CD4-positive, alpha-beta T cell treated with Interleukin-6 at 100 ng/mL for 8 hours (primary cell): ENCODE measurements around the gene TMEM184A.

Experiments
- DNase-seq: peaks from one replicate; pipeline ENCODE4 v3.0.0-alpha.2; 2020; ENCODE audit warnings: mixed read lengths, low spot score

TMEM184A gene

GRCh38 chr7:1539181-1539881, 16.7 kb downstream of the TMEM184A start:
- no peak for DNase-seq

- no peak for DNase-seq
These were observed 17.3 kb downstream of the TMEM184A start for GRCh38 chr7:1538544-1539180.

GRCh38 chr7:1537535-1538412, 18.2 kb downstream of the TMEM184A start:
- DNase-seq: no peak

- no peak for DNase-seq
These were observed 19.1 kb downstream of the TMEM184A start for GRCh38 chr7:1536743-1537534.

GRCh38 chr7:1536455-1536742, 19.6 kb downstream of the TMEM184A start:
- no peak for DNase-seq

- DNase-seq: no peak
These were observed 20.1 kb downstream of the TMEM184A start for GRCh38 chr7:1535701-1536454.

GRCh38 chr7:1535100-1535458, 20.9 kb downstream of the TMEM184A start:
- no peak for DNase-seq

- no peak for DNase-seq
These were observed 21.5 kb downstream of the TMEM184A start for GRCh38 chr7:1534330-1535099.

- no peak for DNase-seq
These were observed 22.3 kb downstream of the TMEM184A start for GRCh38 chr7:1533547-1534329.

GRCh38 chr7:1533255-1533546, 22.8 kb downstream of the TMEM184A start:
- no peak for DNase-seq

GRCh38 chr7:1532456-1533254, 23.4 kb downstream of the TMEM184A start:
- peak; percentile 56 for DNase-seq

- no peak for DNase-seq
These were observed 24.0 kb downstream of the TMEM184A start for GRCh38 chr7:1531979-1532455.

GRCh38 chr7:1531263-1531978, 24.6 kb downstream of the TMEM184A start:
- peak; percentile 42 for DNase-seq

GRCh38 chr7:1530946-1531262, 25.1 kb downstream of the TMEM184A start:
- DNase-seq: no peak

- DNase-seq: no peak
These were observed 26.5 kb downstream of the TMEM184A start for GRCh38 chr7:1529383-1530116.

GRCh38 chr7:1526271-1526754, 29.7 kb downstream of the TMEM184A start:
- no peak for DNase-seq

- DNase-seq: no peak
These were observed 30.6 kb downstream of the TMEM184A start for GRCh38 chr7:1525409-1525808.

- no peak for DNase-seq
These were observed 32.2 kb downstream of the TMEM184A start for GRCh38 chr7:1523844-1524243.
